NCI-H748 (cell line): ENCODE data around the gene DGUOK.
A peak's percentile ranks its signal among the peaks of the same experiment; 100 is the strongest.
"Not testable (repeated sequence)": the region's sequence is repeated elsewhere in the genome, so short reads cannot be mapped to it uniquely, and the experiment has no call there.

Experiments used
- DNase-seq: peaks from one replicate; lab custom pipeline; 2025; ENCODE audit not compliant: unreplicated experiment; lab: John Stamatoyannopoulos, UW

The DGUOK gene

DNA sequence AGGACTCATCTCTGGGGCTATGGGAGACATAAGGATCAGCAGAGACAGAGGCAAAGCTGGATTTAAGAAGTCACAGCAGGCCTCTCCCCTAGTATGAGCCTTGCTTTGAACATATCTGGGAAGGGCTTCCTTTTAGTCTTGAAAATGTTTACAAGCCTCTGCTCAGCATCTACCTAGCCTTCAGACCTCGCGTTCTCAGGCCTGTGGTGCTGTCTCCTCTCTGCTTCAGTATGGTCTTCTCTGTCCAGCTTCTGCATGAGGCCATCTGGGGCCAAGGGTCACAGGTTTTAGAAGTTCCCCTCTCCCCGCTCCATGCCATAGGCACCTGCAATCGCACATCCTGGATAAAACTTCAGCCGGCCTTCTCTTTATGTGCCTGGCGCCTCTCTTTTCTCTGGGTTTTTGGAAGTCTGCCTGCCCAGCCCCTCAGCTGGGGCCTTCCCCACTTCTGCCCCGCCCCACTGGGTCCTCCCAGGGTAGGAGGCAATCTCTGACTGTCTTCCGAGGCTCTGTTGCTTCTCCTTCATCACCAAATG, 26.8 kb upstream of the DGUOK start:
- no peak for DNase-seq

DNA sequence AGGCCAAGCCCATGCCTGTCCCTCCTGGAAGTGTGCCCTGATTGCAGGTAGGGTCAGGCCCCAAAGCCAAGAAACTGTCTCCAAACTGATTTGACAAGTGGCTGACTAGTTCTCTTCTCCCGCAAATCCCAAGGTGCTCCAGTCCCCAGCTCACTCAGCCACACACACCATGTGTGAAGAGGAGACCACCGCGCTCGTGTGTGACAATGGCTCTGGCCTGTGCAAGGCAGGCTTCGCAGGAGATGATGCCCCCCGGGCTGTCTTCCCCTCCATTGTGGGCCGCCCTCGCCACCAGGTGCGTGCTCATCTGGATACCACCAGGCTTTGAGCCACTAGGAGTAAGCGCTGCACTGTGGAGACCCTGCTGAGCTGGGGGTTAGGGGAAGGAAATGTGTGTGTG, 25.5 kb upstream of the DGUOK start:
- DNase-seq, result no peak

DNA sequence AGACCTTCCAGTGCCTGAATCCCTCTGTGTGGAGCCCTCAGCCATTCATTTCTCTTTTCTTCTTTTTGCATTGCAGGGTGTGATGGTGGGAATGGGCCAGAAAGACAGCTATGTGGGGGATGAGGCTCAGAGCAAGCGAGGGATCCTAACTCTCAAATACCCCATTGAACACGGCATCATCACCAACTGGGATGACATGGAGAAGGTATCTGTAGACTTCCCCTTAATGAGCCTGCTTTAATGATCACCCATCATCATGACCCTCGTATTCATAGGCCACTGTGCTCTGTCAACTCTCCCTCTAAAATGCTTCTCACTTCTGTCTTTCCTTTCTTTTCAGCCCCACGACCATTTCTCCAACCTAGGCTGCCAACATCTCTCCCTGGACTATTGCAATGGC, 24.4 kb upstream of the DGUOK start:
- no peak for DNase-seq

DNA sequence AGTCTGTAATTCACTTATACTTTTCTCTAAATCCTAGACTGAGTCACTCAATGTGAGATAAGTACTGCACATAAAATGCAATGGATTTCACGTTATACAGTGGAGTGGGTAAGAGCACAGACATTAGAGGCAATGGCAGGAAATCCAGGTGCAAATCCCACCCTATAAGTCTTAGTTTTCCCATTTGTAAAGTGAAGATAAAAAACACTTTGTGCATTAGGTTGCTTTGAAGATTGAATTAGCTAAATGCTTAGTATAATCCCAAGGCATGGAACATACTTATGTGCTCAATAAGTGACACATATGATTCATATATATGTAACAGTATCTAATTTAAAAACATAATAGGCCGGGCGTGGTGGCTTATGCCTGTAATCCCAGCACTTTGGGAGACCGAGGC, 23.4 kb upstream of the DGUOK start:
- DNase-seq, result no peak

DNA sequence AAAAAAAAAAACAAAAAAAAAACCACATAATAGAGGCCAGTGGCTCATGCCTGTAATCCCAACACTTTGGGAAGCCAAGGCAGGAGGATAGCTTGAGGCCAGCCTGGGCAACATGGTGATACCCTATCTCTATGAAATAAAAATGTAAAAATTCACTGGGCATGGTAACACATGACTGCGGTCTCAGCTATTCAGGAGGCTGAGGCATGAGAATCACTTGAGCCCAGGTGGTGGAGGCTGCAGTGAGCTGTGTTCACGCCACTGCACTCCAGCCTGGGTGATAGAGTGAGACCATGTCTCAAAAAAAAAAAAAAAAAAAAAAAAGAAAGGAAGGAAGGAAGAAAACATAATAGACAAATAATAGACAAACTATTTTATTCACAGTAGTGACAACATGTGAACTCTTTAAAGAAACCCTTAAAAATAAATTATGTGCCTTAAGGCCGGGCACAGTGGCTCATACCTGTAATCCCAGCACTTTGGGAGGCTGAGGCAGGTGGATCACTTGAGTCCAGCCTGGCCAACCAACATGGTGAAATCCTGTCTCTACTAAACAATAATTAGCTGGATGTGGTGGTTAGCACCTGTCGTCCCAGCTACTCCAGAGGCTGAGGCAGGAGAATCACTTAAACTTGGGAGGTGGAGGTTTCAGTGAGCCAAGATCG, 22.6 kb upstream of the DGUOK start:
- not testable (repeated sequence) for DNase-seq

DNA sequence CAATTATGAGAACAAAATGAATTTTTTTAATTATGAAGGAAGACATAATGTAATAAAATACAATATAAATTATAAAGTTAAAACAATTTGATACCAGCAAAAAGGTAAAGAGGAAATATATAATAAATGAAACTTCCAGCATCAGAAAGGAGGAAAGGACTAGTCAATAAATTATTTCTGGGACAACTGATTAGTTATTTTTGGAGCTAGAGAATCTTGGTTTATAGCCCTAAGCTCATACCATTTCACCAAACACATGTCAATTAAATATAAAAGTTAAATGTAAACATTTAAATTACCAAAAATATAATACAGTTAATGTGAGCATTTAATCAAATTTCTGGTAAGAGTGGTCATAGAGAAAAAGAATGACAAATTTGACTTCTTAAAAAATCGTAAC, 21.7 kb upstream of the DGUOK start:
- DNase-seq, result no peak

DNA sequence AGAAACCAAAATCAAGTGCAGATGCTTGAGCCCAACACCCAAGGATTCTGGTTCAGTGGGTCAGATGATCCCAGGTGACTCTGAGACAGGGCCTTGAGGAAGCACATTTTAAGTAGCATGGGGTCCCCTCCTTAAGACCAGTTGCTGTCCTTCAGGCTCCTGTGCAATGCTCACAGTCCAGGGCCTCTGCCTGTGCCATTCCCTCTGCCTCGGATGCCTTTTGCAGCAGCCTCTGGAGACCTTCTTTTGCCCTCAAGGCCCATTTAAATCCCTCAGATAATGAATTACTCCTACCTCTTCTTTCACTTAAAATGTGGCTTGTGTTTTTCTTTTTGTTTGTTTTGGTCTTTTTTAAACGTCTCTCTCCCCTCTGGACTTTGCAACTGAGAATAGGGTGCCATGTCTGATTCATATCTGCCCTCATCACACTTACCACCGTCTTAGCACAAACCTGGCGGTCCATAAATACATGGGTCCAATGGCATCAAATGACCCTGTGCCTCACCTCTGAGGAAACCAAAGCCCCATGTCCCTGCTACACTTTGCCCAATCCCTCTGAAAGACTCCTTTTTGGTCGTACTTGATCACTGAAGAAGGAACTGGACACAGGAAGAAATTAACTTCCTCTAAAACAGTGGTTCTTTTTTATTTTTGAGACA, 19.7 kb upstream of the DGUOK start:
- no peak for DNase-seq

DNA sequence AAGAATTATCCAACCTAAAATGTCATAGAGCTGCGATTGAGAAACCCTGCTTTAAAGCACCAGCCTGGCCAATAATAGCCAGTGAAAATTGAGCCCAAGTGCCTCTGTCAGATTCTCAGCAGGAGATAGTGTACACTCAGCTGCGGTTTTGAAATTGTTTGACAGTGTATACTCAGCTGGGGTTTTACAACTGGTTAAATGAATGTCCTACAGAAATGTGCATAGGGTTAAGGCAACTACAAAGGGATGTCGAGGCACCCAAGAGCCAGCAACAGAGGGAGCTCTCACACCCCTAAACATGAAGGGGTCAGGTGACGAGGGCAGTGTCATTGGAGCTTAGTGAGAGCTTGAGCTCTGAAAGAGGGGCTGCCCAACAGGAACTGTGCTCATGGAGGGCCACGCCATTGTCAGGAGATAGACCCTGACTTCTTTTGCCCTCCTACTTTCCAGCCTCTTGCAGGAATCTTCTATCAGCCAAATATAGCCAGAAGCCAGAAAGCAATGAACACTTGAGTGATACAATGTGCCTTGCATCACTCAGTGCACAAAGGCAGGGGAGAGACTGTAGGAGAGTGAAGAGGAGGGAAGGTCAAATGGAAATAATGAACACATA, 18.7 kb upstream of the DGUOK start:
- DNase-seq, result peak; percentile 93

DNA sequence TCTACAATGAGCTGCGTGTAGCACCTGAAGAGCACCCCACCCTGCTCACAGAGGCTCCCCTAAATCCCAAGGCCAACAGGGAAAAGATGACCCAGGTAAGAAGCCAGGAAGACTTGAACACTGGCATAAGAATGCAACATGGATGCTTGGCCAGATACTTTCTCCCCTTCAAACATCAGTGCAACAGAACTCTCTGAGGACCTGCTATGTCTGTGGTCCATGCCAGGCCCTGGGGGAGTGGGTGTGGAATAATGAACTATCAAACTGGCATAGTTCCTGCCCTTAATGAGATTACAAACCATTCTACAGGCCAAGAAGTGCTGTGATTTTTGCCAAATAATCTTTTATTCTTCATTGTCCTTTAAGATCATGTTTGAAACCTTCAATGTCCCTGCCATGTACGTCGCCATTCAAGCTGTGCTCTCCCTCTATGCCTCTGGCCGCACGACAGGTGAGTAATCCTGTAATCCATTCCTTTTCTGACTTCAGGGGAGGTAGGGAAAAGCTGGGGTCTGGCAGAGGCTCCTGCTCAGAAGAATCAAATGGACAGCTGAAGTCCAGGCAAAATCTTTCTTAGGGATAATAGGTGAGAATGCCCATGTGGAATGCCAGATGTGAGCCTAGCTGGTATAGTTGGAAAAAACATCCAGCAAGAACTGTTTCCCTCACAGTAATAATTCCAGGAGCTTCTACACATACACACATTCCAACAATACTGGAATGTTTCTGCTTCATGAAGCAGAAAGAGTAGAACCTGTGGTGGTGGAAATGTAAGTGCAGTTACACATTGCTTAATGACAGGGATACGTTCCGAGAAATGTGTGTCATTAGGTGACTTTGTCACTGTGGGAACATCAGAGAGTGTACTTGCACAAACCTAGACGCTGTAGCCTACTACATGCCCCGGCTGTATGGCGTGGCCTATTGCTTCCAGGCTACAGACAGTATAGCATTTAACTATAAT, 17.7 kb upstream of the DGUOK start:
- DNase-seq, result no peak

DNA sequence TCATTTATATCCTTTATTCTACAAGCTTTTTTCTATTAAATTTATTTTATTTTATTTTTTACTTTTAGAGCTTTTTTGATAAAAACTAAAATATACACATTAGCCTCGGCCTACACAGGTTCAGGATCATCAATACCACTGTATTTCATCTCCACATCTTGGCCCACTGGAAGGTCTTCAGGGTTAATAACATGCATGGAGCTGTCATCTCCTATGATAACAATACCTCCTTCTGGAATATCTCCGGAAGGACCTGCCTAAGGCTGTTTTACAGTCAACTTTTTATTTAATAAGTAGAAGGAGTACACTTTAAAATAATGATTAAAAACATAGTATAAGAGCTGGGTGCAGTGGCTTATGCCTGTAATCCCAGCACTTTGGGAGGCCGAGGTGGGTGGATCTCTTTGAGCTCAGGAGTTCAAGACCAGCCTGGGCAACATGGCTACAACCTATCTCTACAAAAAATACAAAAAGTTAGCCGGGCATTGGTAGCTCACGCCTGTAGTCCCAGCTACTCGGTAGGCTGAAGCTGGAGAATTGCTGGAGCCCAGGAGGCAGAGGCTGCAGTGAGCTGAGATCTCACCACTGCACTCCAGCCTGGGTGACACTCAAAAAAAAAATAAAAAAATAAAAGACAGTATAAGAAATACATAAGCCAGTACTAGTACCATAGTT, 15.7 kb upstream of the DGUOK start:
- no peak for DNase-seq

DNA sequence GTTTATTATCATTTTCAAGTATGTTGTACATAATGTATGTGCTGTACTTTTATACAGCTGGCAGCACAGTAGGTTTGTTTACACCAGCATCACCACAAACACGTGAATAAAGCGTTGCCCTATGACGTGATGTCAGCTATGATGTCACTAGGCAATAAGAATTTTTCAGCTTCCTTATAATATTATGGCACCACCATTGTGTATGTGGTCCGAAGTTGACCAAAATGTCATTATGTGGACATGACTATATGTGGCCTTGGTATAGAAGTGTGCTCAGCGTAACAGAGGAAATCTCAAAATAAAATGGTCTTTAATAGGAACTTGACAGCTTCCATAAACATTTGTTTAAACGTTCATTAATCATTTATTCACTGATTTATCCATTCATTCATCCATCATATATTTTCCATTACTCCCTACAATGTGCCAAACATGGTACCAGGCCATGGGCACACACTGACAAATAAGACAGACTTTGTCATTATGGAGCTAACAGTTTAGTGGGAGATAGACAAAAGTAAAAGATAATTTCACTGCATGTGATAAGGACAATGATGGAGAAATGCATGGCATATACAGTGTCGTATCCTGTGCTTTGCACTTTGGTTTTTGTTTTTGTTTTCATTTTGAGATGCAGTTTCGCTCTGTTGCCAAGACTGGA, 15.0 kb upstream of the DGUOK start:
- DNase-seq, result no peak

DNA sequence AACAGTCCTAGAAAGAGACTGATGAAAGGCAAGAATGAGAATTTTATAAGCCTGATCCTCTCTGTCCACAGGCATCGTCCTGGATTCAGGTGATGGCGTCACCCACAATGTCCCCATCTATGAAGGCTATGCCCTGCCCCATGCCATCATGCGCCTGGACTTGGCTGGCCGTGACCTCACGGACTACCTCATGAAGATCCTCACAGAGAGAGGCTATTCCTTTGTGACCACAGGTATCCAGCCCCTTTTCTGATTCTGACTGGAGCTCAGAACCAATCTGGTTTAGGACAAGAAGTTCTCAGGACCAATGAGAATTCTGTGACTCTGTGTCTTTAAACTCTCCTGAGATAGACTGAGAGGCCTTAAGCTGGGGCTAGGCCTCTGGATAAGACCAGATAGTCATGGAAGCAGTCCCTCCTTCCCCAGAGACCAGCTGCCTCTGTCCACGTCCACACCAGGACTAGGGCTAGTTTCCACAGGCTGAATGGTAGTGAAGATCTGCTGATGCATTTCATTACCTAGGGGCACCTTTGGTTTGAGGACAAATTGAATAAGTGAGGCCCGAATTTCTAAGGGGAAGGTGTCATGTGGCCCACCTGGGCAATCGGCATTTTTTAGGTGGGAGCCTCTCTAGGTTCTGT, 13.1 kb upstream of the DGUOK start:
- DNase-seq, result no peak

DNA sequence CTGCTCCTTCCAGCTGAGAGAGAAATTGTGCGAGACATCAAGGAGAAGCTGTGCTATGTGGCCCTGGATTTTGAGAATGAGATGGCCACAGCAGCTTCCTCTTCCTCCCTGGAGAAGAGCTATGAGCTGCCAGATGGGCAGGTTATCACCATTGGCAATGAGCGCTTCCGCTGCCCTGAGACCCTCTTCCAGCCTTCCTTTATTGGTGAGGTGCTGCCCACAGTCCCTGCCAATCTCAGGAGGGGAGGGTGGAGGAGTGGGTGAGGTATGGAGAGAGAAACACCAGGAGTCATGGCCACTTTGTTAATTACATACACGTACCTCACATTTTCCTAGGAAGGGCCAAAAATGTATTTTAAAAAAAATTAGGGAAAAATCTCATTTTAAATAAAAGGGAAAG, 12.0 kb upstream of the DGUOK start:
- DNase-seq, result no peak

DNA sequence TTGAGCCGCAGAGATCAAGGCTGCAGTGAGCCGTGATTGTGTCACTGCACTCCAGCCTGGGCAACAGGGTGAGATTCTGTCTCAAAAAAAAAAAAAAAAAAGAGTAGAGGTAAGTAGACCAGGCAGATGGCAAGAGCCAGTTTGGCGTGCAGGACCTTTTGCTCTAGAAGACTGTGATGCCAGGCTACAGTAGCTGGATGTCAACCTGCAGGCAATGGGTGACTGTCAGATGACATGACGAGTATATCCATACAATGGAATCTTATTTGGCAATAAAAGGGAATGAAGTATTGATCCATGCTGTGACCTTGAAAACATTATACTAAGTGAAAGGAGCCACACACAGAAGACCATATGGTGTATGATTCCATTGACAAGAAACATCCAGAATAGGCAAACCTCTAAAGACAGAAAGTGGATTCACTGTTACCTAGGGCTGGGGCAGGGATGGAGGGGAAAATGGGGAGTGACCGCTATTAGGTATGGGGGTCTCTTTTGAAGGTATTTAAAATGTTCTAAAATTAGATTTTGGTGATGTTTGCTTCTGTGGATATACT, 11.2 kb upstream of the DGUOK start:
- no peak for DNase-seq

DNA sequence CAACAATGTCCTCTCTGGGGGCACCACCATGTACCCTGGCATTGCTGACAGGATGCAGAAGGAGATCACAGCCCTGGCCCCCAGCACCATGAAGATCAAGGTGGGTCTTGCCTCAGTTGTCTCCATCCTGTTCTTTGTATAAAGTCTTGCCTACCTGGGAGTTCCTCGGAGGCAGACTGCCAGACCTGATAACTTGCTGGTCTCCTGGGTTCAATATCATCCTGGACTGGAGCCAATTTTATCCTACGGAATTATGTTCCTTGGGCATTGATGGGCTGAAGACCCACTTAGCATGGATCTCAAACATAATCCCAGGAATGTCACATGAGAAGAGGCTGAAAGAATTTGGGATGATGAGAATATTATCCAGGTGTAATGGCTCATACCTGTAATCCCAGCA, 10.0 kb upstream of the DGUOK start:
- no peak for DNase-seq

DNA sequence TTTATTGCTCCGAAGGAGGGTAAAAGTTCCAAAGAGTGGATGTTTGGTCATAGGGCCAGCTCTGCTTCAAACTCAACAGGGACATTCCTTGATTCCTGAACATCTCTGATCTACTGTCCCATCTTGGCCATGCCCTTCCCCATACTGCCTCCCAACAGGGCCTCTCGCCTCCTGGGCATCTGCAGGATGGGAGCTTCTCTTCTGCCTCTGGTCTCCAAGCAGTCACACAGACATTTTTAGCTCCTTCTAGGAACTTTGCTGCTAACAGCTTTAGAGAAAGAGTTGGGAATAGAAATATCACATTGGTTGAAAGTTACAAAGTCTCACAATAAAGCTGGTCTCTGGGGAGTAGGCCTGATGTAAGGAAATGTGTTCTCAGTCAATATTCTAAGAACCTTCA, 9.4 kb upstream of the DGUOK start:
- no peak for DNase-seq

DNA sequence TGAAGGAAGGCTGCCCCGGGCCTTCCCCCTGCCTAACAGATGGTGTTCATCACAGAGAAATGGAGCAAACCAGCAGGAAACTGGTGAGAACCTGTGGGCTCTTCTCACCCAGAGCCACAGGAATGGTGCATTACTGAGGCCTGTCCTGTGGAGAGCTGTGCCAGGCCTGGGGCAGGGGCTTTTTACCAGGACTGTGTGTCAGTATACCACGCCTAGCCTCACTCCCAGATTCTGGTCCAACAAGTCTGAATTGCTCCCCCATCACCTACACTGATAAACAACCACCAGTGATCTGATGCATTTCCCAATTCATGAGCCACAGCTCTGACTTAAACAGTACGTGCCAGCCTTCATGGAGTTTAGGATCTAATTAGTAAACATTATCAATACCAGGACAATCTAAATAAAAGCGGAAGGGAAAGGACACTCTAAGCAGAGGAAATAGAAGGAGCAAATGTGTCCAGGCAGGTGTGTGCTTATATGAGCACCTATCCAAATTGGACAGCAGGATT, 8.9 kb upstream of the DGUOK start:
- no peak for DNase-seq

DNA sequence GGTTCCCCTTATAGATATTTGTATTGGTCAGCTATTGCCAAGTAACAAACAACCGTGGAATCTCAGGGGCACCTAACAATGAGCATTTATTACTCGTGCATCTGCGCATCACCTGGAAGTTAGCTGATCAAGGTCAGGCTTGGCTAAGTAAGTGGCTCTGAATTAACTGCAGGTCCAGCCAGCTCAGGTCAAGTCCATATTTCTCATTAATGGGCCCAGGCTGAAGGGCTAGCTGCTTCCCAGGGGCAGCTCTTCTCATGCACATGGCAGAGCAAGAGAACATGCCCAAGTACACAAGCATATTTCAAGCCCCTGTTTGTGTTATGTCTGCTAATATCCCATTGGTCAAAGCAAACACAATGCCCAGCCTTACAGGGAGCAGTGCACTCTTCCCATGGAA, 7.8 kb upstream of the DGUOK start:
- DNase-seq, result no peak

DNA sequence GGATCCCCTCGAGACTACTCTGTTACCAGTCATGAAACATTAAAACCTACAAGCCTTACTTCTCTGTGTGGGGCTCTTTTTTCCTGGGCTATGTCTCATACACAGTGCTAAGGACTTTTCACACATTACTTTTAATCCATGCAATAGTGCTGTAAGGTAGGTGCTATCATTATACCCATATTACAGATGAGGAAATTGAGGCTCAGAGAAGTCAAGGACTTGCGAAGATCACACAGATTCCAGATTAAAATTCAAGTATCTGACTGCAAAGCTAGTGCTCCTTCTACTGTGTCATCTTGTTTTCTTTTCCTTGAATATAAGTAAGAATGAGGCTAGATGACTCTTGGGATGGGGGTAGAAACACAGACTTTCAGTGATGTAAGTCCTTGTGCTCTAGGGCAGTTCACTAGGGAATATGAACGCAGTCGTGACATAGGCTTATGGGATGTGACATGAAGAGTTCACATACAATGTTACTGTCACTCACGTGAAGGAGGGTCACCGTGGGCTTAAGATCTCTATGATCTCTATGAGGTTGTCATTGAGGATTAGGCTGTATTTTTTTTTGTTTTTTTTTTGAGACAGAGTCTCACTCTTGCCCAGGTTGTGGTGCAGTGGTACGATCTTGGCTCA, 7.0 kb upstream of the DGUOK start:
- no peak for DNase-seq
